Karpas-422 (cell line): ENCODE results near the gene SLFN11. TPM values are rescaled to one million over a fixed set of nuclear protein-coding genes. Genes with fewer than 3 reads are reported as not detected.

ENCODE experiments used
- DNase-seq: peaks from one replicate; pipeline ENCODE4 v3.0.0-alpha.2; 2015
- H2AFZ ChIP-seq: fragments of 200-600 bp; sonication (generic); 2 replicates; pipeline ENCODE4 v1.6.1; 2014; ENCODE audit warnings: antibody characterized with exemption, low read length, mixed read lengths
- H3K27ac ChIP-seq: fragments of 200-600 bp; sonication (generic); 2 replicates; pipeline ENCODE4 v1.5.1; 2014; ENCODE audit warnings: mild to moderate bottlenecking, low read length, moderate library complexity
- H3K27me3 ChIP-seq: fragments of 200-600 bp; sonication (generic); 2 replicates; pipeline ENCODE4 v1.6.1; 2014; ENCODE audit warnings: low read length, mixed read lengths
- H3K36me3 ChIP-seq: fragments of 200-600 bp; sonication (generic); 2 replicates; pipeline ENCODE4 v1.6.1; 2014; ENCODE audit warnings: low read length, mixed read lengths; ENCODE audit not compliant: insufficient read depth
- H3K4me1 ChIP-seq: fragments of 200-600 bp; sonication (generic); 2 replicates; pipeline ENCODE4 v1.6.1; 2014; ENCODE audit warnings: mild to moderate bottlenecking, low read length, mixed read lengths
- H3K4me2 ChIP-seq: fragments of 200-600 bp; sonication (generic); 2 replicates; pipeline ENCODE4 v1.6.1; 2014; ENCODE audit warnings: low read length, low read depth, mild to moderate bottlenecking; ENCODE audit not compliant: poor library complexity, severe bottlenecking
- H3K4me3 ChIP-seq: fragments of 200-600 bp; sonication (generic); 2 replicates; pipeline ENCODE4 v1.5.1; 2014; ENCODE audit warnings: mild to moderate bottlenecking, antibody characterized with exemption, low read length, mixed read lengths
- H3K79me2 ChIP-seq: fragments of 200-600 bp; sonication (generic); 2 replicates; pipeline ENCODE4 v1.6.1; 2014; ENCODE audit warnings: mild to moderate bottlenecking, low read length, mixed read lengths
- H3K9ac ChIP-seq: fragments of 200-600 bp; sonication (generic); 2 replicates; pipeline ENCODE4 v1.6.0; 2014; ENCODE audit warnings: low read length
- H3K9me2 ChIP-seq: fragments of 200-600 bp; sonication (generic), shearing (Covaris generic); replicated peaks from 2 replicates; pipeline ENCODE4 v1.6.0; 2014; ENCODE audit warnings: mild to moderate bottlenecking, low read length, moderate library complexity; ENCODE audit not compliant: insufficient read depth
- H3K9me3 ChIP-seq: fragments of 300-700, 200-600 bp; sonication (generic); 2 replicates; pipeline ENCODE4 v1.6.1; 2014; ENCODE audit warnings: low read length, mixed read lengths
- H4K20me1 ChIP-seq: fragments of 200-600 bp; sonication (generic); 2 replicates; pipeline ENCODE4 v1.6.1; 2014; ENCODE audit warnings: mild to moderate bottlenecking, antibody characterized with exemption, low read length, low read depth; ENCODE audit not compliant: insufficient read depth
- total RNA-seq: library from RNA; depleted of rRNA; stranded (reverse); fragments of >200 nt; shearing (Covaris generic); gene quantifications from 2 replicates; pipeline ENCODE4 v1.2.3, GENCODE V29; 2014; ENCODE audit warnings: low replicate concordance

SLFN11 gene
- total RNA-seq, 1 experiment from 2014 or later, result not detected

- Histone ChIP-seq H4K20me1 (no peaks in the 10 kb centered on the region), H3K9ac (no peak overlapping the region), H3K4me1 (peaks cover 6% of the 10 kb centered on the region), H3K4me2 (no peak overlapping the region), H3K4me3 (no peak overlapping the region), H3K27me3 (0 out of 2 replicates have a peak, but pooled peaks cover 6% of the 10 kb centered on the region), H3K9me2 (no peaks in the 10 kb centered on the region), H2AFZ (no peak overlapping the region), H3K27ac (no peak overlapping the region), H3K79me2 (no peaks in the 10 kb centered on the region), H3K9me3 (no peaks in the 10 kb centered on the region), H3K36me3 (no peaks in the 10 kb centered on the region)
- DNase-seq, result no peak
These were observed 17.2 kb upstream of the SLFN11 start for GRCh38 chr17:35390663-35391062.

- Histone ChIP-seq H3K36me3 (no peaks in the 10 kb centered on the region), H3K27ac (no peak overlapping the region), H3K4me3 (no peak overlapping the region), H3K79me2 (no peaks in the 10 kb centered on the region), H2AFZ (no peak overlapping the region), H3K4me1 (peaks cover 6% of the 10 kb centered on the region), H3K9ac (no peak overlapping the region), H3K9me2 (no peaks in the 10 kb centered on the region), H3K9me3 (no peaks in the 10 kb centered on the region), H3K4me2 (no peak overlapping the region), H3K27me3 (0 out of 2 replicates have a peak, but pooled peaks cover 6% of the 10 kb centered on the region), H4K20me1 (no peaks in the 10 kb centered on the region)
- DNase-seq, result no peak
These were observed 16.7 kb upstream of the SLFN11 start for GRCh38 chr17:35390156-35390555.

GRCh38 chr17:35387496-35387895 is 14.1 kb upstream of the SLFN11 start:
- Histone ChIP-seq H4K20me1 (no peaks in the 10 kb centered on the region), H3K36me3 (no peaks in the 10 kb centered on the region), H3K27me3 (0 out of 2 replicates have a peak, but pooled peaks cover 6% of the 10 kb centered on the region), H3K9me2 (no peaks in the 10 kb centered on the region), H3K79me2 (no peaks in the 10 kb centered on the region), H3K9me3 (no peaks in the 10 kb centered on the region), H3K4me2 (no peak overlapping the region), H3K4me3 (no peak overlapping the region), H3K9ac (no peak overlapping the region), H2AFZ (no peak overlapping the region), H3K27ac (no peak overlapping the region), H3K4me1 (peaks cover 6% of the 10 kb centered on the region)
- DNase-seq, result no peak

GRCh38 chr17:35377706-35378105 is 4.3 kb upstream of the SLFN11 start:
- H3K9ac ChIP-seq, result no peak overlapping the region
- no peaks in the 10 kb centered on the region for H3K9me3 ChIP-seq
- H3K4me3 ChIP-seq, result no peak overlapping the region
- H3K4me2 ChIP-seq, result no peak overlapping the region
- no peaks in the 10 kb centered on the region for H3K36me3 ChIP-seq
- H3K27me3 ChIP-seq, result 0 out of 2 replicates have a peak, but pooled peaks cover 3% of the 10 kb centered on the region
- peaks cover 13% of the 10 kb centered on the region for H3K4me1 ChIP-seq
- no peak for DNase-seq
- no peak overlapping the region for H2AFZ ChIP-seq
- H3K9me2 ChIP-seq, result no peaks in the 10 kb centered on the region
- no peak overlapping the region for H3K27ac ChIP-seq
- no peaks in the 10 kb centered on the region for H4K20me1 ChIP-seq
- no peaks in the 10 kb centered on the region for H3K79me2 ChIP-seq

GRCh38 chr17:35377068-35377467 is 3.6 kb upstream of the SLFN11 start:
- H3K27me3 ChIP-seq, result 0 out of 2 replicates have a peak, but pooled peaks cover 3% of the 10 kb centered on the region
- H2AFZ ChIP-seq, result no peak overlapping the region
- peaks cover 13% of the 10 kb centered on the region for H3K4me1 ChIP-seq
- H3K79me2 ChIP-seq, result no peaks in the 10 kb centered on the region
- no peak overlapping the region for H3K4me2 ChIP-seq
- H3K27ac ChIP-seq, result no peak overlapping the region
- H3K36me3 ChIP-seq, result no peaks in the 10 kb centered on the region
- H3K9ac ChIP-seq, result no peak overlapping the region
- H3K9me2 ChIP-seq, result no peaks in the 10 kb centered on the region
- DNase-seq, result no peak
- H3K9me3 ChIP-seq, result no peaks in the 10 kb centered on the region
- no peaks in the 10 kb centered on the region for H4K20me1 ChIP-seq
- H3K4me3 ChIP-seq, result no peak overlapping the region

GRCh38 chr17:35376245-35376644 is 2.8 kb upstream of the SLFN11 start:
- no peak overlapping the region for H3K9ac ChIP-seq
- no peak overlapping the region for H3K4me3 ChIP-seq
- H3K9me2 ChIP-seq, result no peaks in the 10 kb centered on the region
- H3K27ac ChIP-seq, result no peak overlapping the region
- no peak overlapping the region for H3K4me2 ChIP-seq
- H3K27me3 ChIP-seq, result 0 out of 2 replicates have a peak, but pooled peaks cover 3% of the 10 kb centered on the region
- no peaks in the 10 kb centered on the region for H3K36me3 ChIP-seq
- no peaks in the 10 kb centered on the region for H4K20me1 ChIP-seq
- peaks cover 13% of the 10 kb centered on the region for H3K4me1 ChIP-seq
- H2AFZ ChIP-seq, result no peak overlapping the region
- no peaks in the 10 kb centered on the region for H3K79me2 ChIP-seq
- H3K9me3 ChIP-seq, result no peaks in the 10 kb centered on the region
- no peak for DNase-seq

- Histone ChIP-seq H4K20me1 (no peaks in the 10 kb centered on the region), H3K4me2 (peak overlapping the region; percentile 71), H3K9ac (no peak overlapping the region), H3K27me3 (0 out of 2 replicates have a peak, but pooled peaks cover 3% of the 10 kb centered on the region), H3K4me1 (peaks cover 13% of the 10 kb centered on the region), H3K36me3 (no peaks in the 10 kb centered on the region), H3K9me2 (no peaks in the 10 kb centered on the region), H3K79me2 (no peaks in the 10 kb centered on the region), H3K9me3 (no peaks in the 10 kb centered on the region), H3K4me3 (0 out of 2 replicates have a peak overlapping the region, but pooled peaks have one; percentile 48), H2AFZ (peak overlapping the region; percentile 43; the same call in 1 of the 2 replicates), H3K27ac (no peak overlapping the region)
- no peak for DNase-seq
These were observed 1.4 kb upstream of the SLFN11 start for GRCh38 chr17:35374766-35375344.

GRCh38 chr17:35373984-35374765 is 754 bp upstream of the SLFN11 start:
- no peaks in the 10 kb centered on the region for H3K79me2 ChIP-seq
- no peaks in the 10 kb centered on the region for H4K20me1 ChIP-seq
- H3K4me2 ChIP-seq, result peak overlapping the region; percentile 71
- H3K27me3 ChIP-seq, result 0 out of 2 replicates have a peak, but pooled peaks cover 3% of the 10 kb centered on the region
- H3K9me3 ChIP-seq, result no peaks in the 10 kb centered on the region
- H3K36me3 ChIP-seq, result no peaks in the 10 kb centered on the region
- DNase-seq, result no peak
- no peaks in the 10 kb centered on the region for H3K9me2 ChIP-seq
- H3K4me1 ChIP-seq, result peaks cover 13% of the 10 kb centered on the region
- peak overlapping the region; percentile 50; the same call in 1 of the 2 replicates for H2AFZ ChIP-seq
- no peak overlapping the region for H3K27ac ChIP-seq
- H3K4me3 ChIP-seq, result peak overlapping the region; percentile 48; the same call in 1 of the 2 replicates
- H3K9ac ChIP-seq, result peak overlapping the region; percentile 41
